Activated B cell treated with CpG ODN at 0.5 μM for 24 hours (primary cell): Measurements from ENCODE around the gene DFFB. TPM values are rescaled to one million over a fixed set of nuclear protein-coding genes. Genes with fewer than 3 reads are reported as not detected.

ENCODE experiments used
- ATAC-seq: fragments of 200-7000 bp; cut with Tn5 transposase; one replicate; pipeline ENCODE4 v1.10.0; 2021; ENCODE audit warnings: low read depth, mild to moderate bottlenecking, moderate library complexity
- CTCF ChIA-PET: fragments of 350-600 bp; sonication (Branson Sonifier 250); formaldehyde crosslinking; loops from one replicate; lab custom pipeline; 2021; ENCODE audit warnings: antibody characterized with exemption; lab: Charles Lee
- POLR2A ChIA-PET: fragments of 350-600 bp; sonication (Branson Sonifier 250); formaldehyde crosslinking; loops from one replicate; lab custom pipeline; 2021; ENCODE audit warnings: antibody characterized with exemption; lab: Charles Lee
- DNase-seq: peaks from one replicate; pipeline ENCODE4 v3.0.0; 2022
- H3K27ac Mint-ChIP-seq: one replicate; pipeline ENCODE4 v1.8.0; 2020; ENCODE audit warnings: mixed read lengths
- H3K27me3 Mint-ChIP-seq: one replicate; pipeline ENCODE4 v1.8.0; 2021; ENCODE audit warnings: mixed read lengths
- H3K36me3 Mint-ChIP-seq: one replicate; pipeline ENCODE4 v1.8.0; 2021; ENCODE audit warnings: low read depth, mixed read lengths
- H3K4me1 Mint-ChIP-seq: one replicate; pipeline ENCODE4 v1.8.0; 2021; ENCODE audit warnings: mixed read lengths
- H3K4me3 Mint-ChIP-seq: one replicate; pipeline ENCODE4 v1.8.0; 2020; ENCODE audit warnings: mild to moderate bottlenecking, mixed read lengths
- H3K9me3 Mint-ChIP-seq: one replicate; pipeline ENCODE4 v1.8.0; 2020; ENCODE audit warnings: mixed read lengths
- intact Hi-C: fragments of 100-400 bp; cut with micrococcal nuclease; formaldehyde crosslinking; loops from one replicate; pipeline ENCODE4 v1.15.1; 2024
- total RNA-seq: library from RNA; stranded (reverse); gene quantifications from 2 replicates; pipeline ENCODE4 v1.2.3, GENCODE V29; 2022
- TF ChIP-seq, protein P1 (sequence below): fragments of 200-600 bp; IDR thresholded peaks from one replicate; pipeline ENCODE4 v1.8.0; 2022; ENCODE audit warnings: antibody characterized with exemption, mild to moderate bottlenecking

The DFFB gene
- total RNA-seq, 1 donor from 2014 or later = 10.5 TPM

- Mint-ChIP-seq H3K27me3 (no peaks in the 10 kb centered on the region), H3K4me1 (peaks cover 26% of the 10 kb centered on the region), H3K36me3 (peaks cover 63% of the 10 kb centered on the region), H3K27ac (peak overlapping the region; percentile 66), H3K9me3 (peaks cover 3% of the 10 kb centered on the region), H3K4me3 (no peak overlapping the region)
- CTCF ChIA-PET = no interaction called here
- TF ChIP-seq, protein P1, sequence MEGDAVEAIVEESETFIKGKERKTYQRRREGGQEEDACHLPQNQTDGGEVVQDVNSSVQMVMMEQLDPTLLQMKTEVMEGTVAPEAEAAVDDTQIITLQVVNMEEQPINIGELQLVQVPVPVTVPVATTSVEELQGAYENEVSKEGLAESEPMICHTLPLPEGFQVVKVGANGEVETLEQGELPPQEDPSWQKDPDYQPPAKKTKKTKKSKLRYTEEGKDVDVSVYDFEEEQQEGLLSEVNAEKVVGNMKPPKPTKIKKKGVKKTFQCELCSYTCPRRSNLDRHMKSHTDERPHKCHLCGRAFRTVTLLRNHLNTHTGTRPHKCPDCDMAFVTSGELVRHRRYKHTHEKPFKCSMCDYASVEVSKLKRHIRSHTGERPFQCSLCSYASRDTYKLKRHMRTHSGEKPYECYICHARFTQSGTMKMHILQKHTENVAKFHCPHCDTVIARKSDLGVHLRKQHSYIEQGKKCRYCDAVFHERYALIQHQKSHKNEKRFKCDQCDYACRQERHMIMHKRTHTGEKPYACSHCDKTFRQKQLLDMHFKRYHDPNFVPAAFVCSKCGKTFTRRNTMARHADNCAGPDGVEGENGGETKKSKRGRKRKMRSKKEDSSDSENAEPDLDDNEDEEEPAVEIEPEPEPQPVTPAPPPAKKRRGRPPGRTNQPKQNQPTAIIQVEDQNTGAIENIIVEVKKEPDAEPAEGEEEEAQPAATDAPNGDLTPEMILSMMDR = no peak
- no peak for ATAC-seq
- intact Hi-C loops = no loop called here
- DNase-seq = no peak
- POLR2A ChIA-PET = no interaction called here
Observed at GRCh38 chr1:3892748-3893147, 35.5 kb downstream of the DFFB start.

DNA sequence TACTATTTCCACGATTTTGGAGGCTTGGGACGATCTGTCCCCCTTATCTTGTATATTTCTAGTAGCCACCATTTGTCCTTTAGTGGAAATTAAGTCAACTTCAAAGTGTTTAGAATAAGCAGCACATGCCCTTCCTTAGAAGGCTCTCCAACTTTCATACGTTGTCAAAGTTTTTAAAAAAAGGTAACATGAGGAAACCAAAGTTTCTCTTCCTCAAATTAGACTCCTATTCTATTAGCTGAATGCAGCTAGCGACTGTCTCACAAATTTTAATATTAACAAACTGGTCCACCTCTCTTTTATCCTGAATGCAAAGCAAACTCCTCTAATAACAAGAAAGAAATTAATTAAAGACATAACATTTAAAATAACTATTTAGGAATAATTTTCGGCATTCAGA lies 35.9 kb downstream of the DFFB start:
- TF ChIP-seq, protein P1 = no peak
- CTCF ChIA-PET = no interaction called here
- POLR2A ChIA-PET = no interaction called here
- Mint-ChIP-seq H3K36me3 (peaks cover 62% of the 10 kb centered on the region), H3K4me1 (peaks cover 26% of the 10 kb centered on the region), H3K27me3 (no peaks in the 10 kb centered on the region), H3K9me3 (peaks cover 6% of the 10 kb centered on the region), H3K4me3 (no peak overlapping the region), H3K27ac (no peak overlapping the region)
- intact Hi-C loops = no loop called here
- DNase-seq = no peak
- no peak for ATAC-seq

DNA sequence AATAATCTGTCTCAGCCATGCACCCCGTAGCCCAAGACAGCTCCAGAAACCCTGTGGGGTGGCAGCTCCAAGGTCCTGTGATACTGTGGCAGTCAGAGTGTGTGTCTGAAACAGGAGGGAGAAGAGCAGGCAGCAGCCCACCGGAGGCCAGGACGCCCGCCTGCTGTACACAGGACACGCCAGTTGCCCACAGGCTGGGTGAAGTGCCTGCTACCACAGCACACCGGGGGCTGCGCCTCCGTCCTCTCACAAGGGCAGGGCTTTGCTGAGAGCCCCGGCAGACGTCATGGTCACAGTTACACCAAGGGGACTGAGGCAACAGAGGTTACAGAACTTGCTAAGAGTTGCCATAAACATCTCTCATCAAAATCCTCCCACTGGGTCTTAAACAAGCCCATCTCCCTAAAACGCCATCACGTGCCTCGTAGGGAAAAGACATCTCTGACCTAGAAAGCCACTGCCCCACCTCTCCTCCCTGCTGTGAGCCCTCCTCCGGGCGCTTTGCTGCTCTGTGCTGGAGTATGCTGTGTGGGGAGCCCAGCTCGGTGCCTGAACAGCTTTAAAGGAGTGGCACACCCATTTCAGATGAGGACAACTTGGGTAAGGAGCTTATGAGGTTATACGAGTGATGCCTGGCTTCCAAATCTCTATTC lies 37.5 kb downstream of the DFFB start:
- intact Hi-C loops = no loop called here
- TF ChIP-seq, protein P1 = no peak
- H3K9me3 Mint-ChIP-seq = peaks cover 6% of the 10 kb centered on the region
- ATAC-seq (no peak), DNase-seq (no peak)
- POLR2A ChIA-PET = no interaction called here
- H3K27ac Mint-ChIP-seq = no peak overlapping the region
- H3K27me3 Mint-ChIP-seq = no peaks in the 10 kb centered on the region
- H3K4me1 Mint-ChIP-seq = peaks cover 35% of the 10 kb centered on the region
- no peak overlapping the region for H3K4me3 Mint-ChIP-seq
- H3K36me3 Mint-ChIP-seq = peaks cover 55% of the 10 kb centered on the region
- CTCF ChIA-PET = no interaction called here

DNA sequence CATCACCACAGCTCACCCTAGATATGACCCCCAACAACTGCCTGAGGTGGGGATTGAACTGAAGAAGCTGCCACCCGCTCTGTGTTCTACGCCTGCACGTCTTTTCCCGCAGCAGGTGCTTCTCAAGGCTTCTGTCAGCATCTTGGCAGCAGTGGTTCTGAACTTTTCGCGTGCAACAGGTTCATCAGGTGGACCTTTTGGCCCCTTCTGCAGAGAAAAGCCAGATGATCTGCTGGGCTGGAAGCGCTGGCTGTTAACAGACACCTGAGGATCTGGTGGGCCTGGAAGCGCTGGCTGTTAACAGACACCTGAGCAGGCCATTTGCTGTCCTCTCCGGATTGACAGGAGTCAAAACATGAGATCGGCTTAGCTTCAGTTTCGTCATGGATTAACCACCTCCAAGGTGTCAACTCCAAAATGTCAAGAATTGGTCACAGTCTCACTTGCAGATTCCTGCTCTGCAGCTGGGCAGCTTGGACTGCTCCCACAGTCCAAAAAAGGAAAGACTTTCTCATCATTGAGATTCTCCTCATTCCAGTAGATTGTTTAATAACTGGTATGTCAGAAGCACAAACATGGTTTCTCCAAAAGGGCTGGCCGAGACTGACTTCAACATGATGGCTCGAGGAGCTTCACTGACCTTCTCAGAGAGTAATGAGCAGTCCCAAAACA lies 38.1 kb downstream of the DFFB start:
- peaks cover 6% of the 10 kb centered on the region for H3K9me3 Mint-ChIP-seq

GRCh38 chr1:3895951-3896325 lies 38.7 kb downstream of the DFFB start:
- no peak overlapping the region for H3K27ac Mint-ChIP-seq
- POLR2A ChIA-PET = no interaction called here
- intact Hi-C loops = no loop called here

More for the DNA sequence above, 38.1 kb downstream of the DFFB start:
- TF ChIP-seq, protein P1 = no peak
- Mint-ChIP-seq H3K27me3 (no peaks in the 10 kb centered on the region), H3K4me1 (peaks cover 32% of the 10 kb centered on the region), H3K27ac (no peak overlapping the region), H3K4me3 (no peak overlapping the region), H3K36me3 (peaks cover 52% of the 10 kb centered on the region)
- no peak for DNase-seq
- CTCF ChIA-PET = no interaction called here
- intact Hi-C loops = no loop called here
- no peak for ATAC-seq
- POLR2A ChIA-PET = no interaction called here

More at GRCh38 chr1:3895951-3896325, 38.7 kb downstream of the DFFB start:
- TF ChIP-seq, protein P1 = no peak
- no peaks in the 10 kb centered on the region for H3K27me3 Mint-ChIP-seq
- H3K9me3 Mint-ChIP-seq = peaks cover 6% of the 10 kb centered on the region
- H3K36me3 Mint-ChIP-seq = peaks cover 50% of the 10 kb centered on the region
- H3K4me3 Mint-ChIP-seq = no peak overlapping the region
- ATAC-seq (no peak), DNase-seq (no peak)
- CTCF ChIA-PET = no interaction called here
- H3K4me1 Mint-ChIP-seq = peaks cover 29% of the 10 kb centered on the region
